ENCODE measurements around the gene SH2D1B. TPM values are rescaled to one million over a fixed set of nuclear protein-coding genes. Genes with fewer than 3 reads are reported as not detected.
A peak's percentile ranks its signal among the peaks of the same experiment; 100 is the strongest.

SH2D1B gene
- polyA plus RNA-seq, 1 of the 3 experiments (the other 2 are of a cell fraction), result not detected

DNA sequence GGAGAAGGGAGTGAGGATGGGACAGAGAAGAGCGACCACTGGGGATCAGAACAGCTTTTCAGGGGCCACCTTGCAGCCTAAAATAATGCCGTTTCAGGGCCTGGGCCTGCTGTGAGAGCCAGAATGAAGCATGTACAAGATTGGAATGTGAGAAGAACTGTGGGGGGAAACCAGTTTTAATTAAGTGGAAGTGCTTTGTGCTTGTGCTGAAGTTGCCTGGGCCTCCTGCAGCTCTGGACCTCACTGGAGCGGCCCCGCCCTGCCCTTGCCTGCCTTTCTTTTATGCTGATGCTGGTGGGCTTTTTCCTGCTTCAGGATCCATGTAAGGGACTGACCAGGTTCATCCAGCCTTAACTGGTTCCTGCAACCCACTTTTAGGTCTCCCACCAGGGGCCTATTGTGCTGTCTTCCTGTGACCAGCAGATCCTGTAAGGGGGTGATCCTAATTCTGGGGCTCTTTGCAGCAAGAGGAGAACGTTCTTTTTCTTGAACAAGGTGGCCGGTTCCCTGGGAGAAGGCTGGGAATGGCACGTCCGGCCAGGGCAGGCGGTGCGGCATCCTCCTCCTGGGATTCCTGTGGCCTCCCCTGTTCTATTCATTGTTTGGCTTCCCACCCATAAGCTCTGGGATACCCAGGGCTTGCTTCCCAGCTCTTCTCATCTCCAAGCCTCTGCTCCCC, 27.2 kb downstream of the SH2D1B start:
- Histone ChIP-seq H3K4me2 (no peak overlapping the region), H3K9ac (no peak overlapping the region), H3K4me1 (ENCODE audit: control insufficient read depth in 1 of 2, insufficient read depth in 2 of 2, low read depth in 1 of 2, low read length in 1 of 2) (peaks cover 0 to 5% of the 10 kb centered on the region in 2 experiments; a peak in 1 of 4 replicates), H3K4me3 (ENCODE audit: low read depth in 2 of 2, low read length in 1 of 2) (no peak overlapping the region), H3F3A (replicated peaks; ENCODE audit: insufficient read depth) (no peaks in the 10 kb centered on the region), H3K27ac (ENCODE audit: low read depth in 2 of 2, low read length in 1 of 2) (no peak overlapping the region), H3K36me3 (replicated peaks in 1 of 2; ENCODE audit: control insufficient read depth in 1 of 2, insufficient read depth in 2 of 2, low read length in 1 of 2) (no peaks in the 10 kb centered on the region), H4K20me1 (ENCODE audit: insufficient read depth) (no peaks in the 10 kb centered on the region), H3K27me3 (ENCODE audit: insufficient read depth) (peaks cover 5% of the 10 kb centered on the region; the same call in 1 of the 2 replicates), H3K79me2 (ENCODE audit: insufficient read depth) (no peaks in the 10 kb centered on the region), H3K9me3 (no peaks in the 10 kb centered on the region), H2AFZ (ENCODE audit: low read depth) (no peak overlapping the region), H3K9me2 (no peaks in the 10 kb centered on the region)
- CTCF ChIA-PET, result interaction anchor here (2.3 to 2.6 kb wide), 2 partner anchors 27 to 329 kb away, joined by 12 read pairs; no protein-coding TSS in a partner anchor
- WGBS (ENCODE audit: low lambda C conversion rate), result 66% methylated on average over 7 of the region's 10 CpGs
- POLR2A ChIA-PET, result no interaction called here
- peak; percentile 6 for DNase-seq
- TF ChIP-seq TEAD4 (IDR thresholded peaks at IDR 0.05; ENCODE audit: borderline replicate concordance, insufficient read depth) (no peak), FOXM1 (IDR thresholded peaks at IDR 0.05; ENCODE audit: low read depth) (no peak), NRF1 (IDR thresholded peaks at IDR 0.05; ENCODE audit: low read depth, low read length) (no peak), NFIC (IDR thresholded peaks at IDR 0.05; ENCODE audit: borderline replicate concordance) (no peak), CHD2 (IDR thresholded peaks at IDR 0.05; ENCODE audit: low read length, partially characterized antibody) (no peak), MEF2A (IDR thresholded peaks at IDR 0.05; ENCODE audit: borderline replicate concordance, low read depth) (no peak)
- TF ChIP-seq, protein P1, sequence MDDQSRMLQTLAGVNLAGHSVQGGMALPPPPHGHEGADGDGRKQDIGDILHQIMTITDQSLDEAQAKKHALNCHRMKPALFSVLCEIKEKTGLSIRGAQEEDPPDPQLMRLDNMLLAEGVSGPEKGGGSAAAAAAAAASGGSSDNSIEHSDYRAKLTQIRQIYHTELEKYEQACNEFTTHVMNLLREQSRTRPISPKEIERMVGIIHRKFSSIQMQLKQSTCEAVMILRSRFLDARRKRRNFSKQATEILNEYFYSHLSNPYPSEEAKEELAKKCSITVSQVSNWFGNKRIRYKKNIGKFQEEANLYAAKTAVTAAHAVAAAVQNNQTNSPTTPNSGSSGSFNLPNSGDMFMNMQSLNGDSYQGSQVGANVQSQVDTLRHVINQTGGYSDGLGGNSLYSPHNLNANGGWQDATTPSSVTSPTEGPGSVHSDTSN (IDR thresholded peaks at IDR 0.05), result no peak
- TF ChIP-seq, protein P2, sequence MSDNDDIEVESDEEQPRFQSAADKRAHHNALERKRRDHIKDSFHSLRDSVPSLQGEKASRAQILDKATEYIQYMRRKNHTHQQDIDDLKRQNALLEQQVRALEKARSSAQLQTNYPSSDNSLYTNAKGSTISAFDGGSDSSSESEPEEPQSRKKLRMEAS (IDR thresholded peaks at IDR 0.05; ENCODE audit: low read depth), result no peak

DNA sequence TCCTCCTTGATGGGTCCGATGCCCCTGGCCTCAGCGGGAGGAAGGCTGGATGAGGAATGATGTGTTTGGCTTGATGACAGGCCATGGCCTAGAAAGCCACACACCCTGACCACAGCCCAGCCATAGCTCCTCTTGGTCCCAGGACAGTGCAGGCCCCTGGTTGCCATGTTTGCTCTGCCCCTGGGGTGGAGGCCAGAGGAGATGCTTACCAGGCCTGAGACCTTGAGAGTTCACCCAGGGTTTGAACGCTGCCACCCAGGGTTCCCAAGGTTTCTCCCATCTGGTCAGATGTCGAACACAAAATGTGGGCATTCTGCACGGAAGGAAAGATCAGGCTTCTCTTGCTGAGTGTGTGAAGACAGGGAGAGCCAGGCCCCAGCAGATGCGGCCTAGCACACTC, 27.8 kb downstream of the SH2D1B start:
- Histone ChIP-seq H3K4me1 (ENCODE audit: control insufficient read depth in 1 of 2, insufficient read depth in 2 of 2, low read depth in 1 of 2, low read length in 1 of 2) (no peaks in the 10 kb centered on the region; a peak in 1 of 4 replicates), H3K79me2 (ENCODE audit: insufficient read depth) (no peaks in the 10 kb centered on the region), H3K36me3 (replicated peaks in 1 of 2; ENCODE audit: control insufficient read depth in 1 of 2, insufficient read depth in 2 of 2, low read length in 1 of 2) (no peaks in the 10 kb centered on the region), H3F3A (replicated peaks; ENCODE audit: insufficient read depth) (no peaks in the 10 kb centered on the region), H3K9me3 (no peaks in the 10 kb centered on the region), H3K27me3 (ENCODE audit: insufficient read depth) (peaks cover 5% of the 10 kb centered on the region; the same call in 1 of the 2 replicates), H4K20me1 (ENCODE audit: insufficient read depth) (no peaks in the 10 kb centered on the region), H3K9ac (no peak overlapping the region), H3K4me2 (no peak overlapping the region), H3K27ac (ENCODE audit: low read depth in 2 of 2, low read length in 1 of 2) (no peak overlapping the region), H2AFZ (ENCODE audit: low read depth) (no peak overlapping the region), H3K4me3 (ENCODE audit: low read depth in 2 of 2, low read length in 1 of 2) (no peak overlapping the region), H3K9me2 (no peaks in the 10 kb centered on the region)
- ChIA-PET CTCF (interaction anchor here (0.5 to 2.6 kb wide), 4 partner anchors 8 to 328 kb away, joined by 3 to 12 read pairs (median 8); no protein-coding TSS in a partner anchor), POLR2A (no interaction called here)
- DNase-seq, result peak; percentile 6
- no peak for TF ChIP-seq ELF1 (IDR thresholded peaks at IDR 0.05)
- TF ChIP-seq RFX5 (IDR thresholded peaks at IDR 0.05; ENCODE audit: low read length), result no peak
- no peak for TF ChIP-seq POLR2AphosphoS5 (IDR thresholded peaks at IDR 0.05; ENCODE audit: low read depth, low read length)
- TF ChIP-seq SIN3A (IDR thresholded peaks at IDR 0.05; ENCODE audit: borderline replicate concordance, low read depth, low read length), result no peak
- 58% methylated on average over 6 of the region's 6 CpGs for WGBS (ENCODE audit: low lambda C conversion rate)

Measured in SK-N-SH (cell line).